DND-41 (cell line): ENCODE results near the gene DAB2.

Source experiments
- ATAC-seq: fragments of 200-7000 bp; cut with Tn5 transposase; 3 replicates; pipeline ENCODE4 v1.9.1; 2021; ENCODE audit warnings: low read depth; ENCODE audit not compliant: insufficient read depth
- DNase-seq: peaks from one replicate; pipeline ENCODE4 v3.0.0-alpha.2; 2020
- H2AFZ ChIP-seq: 2 replicates; pipeline ENCODE4 v1.6.0; 2012; ENCODE audit warnings: low read depth, low read length
- H3K27ac ChIP-seq: 2 replicates; pipeline ENCODE4 v1.5.1; 2012; ENCODE audit warnings: low read length, inconsistent platforms
- H3K27me3 ChIP-seq: fragments of 200-600 bp; sonication (generic); 2 replicates; pipeline ENCODE4 v1.6.0; 2012; ENCODE audit warnings: low read length, mild to moderate bottlenecking, inconsistent platforms; ENCODE audit not compliant: insufficient read depth, poor library complexity
- H3K36me3 ChIP-seq: 2 replicates; pipeline ENCODE4 v1.5.1; 2012; ENCODE audit warnings: low read length, inconsistent platforms; ENCODE audit not compliant: insufficient read depth
- H3K4me1 ChIP-seq: 2 replicates; pipeline ENCODE4 v1.5.1; 2012; ENCODE audit warnings: mild to moderate bottlenecking, low read length; ENCODE audit not compliant: insufficient read depth
- H3K4me2 ChIP-seq: 2 replicates; pipeline ENCODE4 v1.6.0; 2012; ENCODE audit warnings: mild to moderate bottlenecking, moderate library complexity, low read length, inconsistent platforms; ENCODE audit not compliant: insufficient read depth
- H3K4me3 ChIP-seq, 2 experiments: fragments of 200-600 bp in 1 of 2; shearing (Covaris generic) in 1 of 2; 2 replicates each; pipeline ENCODE4 v1.5.1; 2012 to 2016; ENCODE audit warnings: inconsistent platforms in 2 of 2, low read length in 2 of 2, mild to moderate bottlenecking in 2 of 2, low read depth in 1 of 2, moderate library complexity in 1 of 2
- H3K79me2 ChIP-seq: 2 replicates; pipeline ENCODE4 v1.6.0; 2012; ENCODE audit warnings: low read length, inconsistent platforms; ENCODE audit not compliant: insufficient read depth
- H3K9ac ChIP-seq: 2 replicates; pipeline ENCODE4 v1.6.0; 2012; ENCODE audit warnings: low read depth, mild to moderate bottlenecking, inconsistent platforms, low read length, moderate library complexity
- H3K9me3 ChIP-seq: 2 replicates; pipeline ENCODE4 v1.5.1; 2012; ENCODE audit warnings: low read length, moderate library complexity, mild to moderate bottlenecking, inconsistent platforms; ENCODE audit not compliant: insufficient read depth, severe bottlenecking
- H4K20me1 ChIP-seq: 2 replicates; pipeline ENCODE4 v1.6.0; 2012; ENCODE audit warnings: low read length; ENCODE audit not compliant: insufficient read depth
- CTCF ChIP-seq: IDR thresholded peaks from 2 replicates; pipeline ENCODE4 v1.5.1; 2012; ENCODE audit warnings: borderline replicate concordance, low read length, moderate library complexity, mild to moderate bottlenecking; ENCODE audit not compliant: poor library complexity, severe bottlenecking; ENCODE audit errors: extremely low read depth
- EZH2 ChIP-seq: IDR thresholded peaks from 3 replicates; pipeline ENCODE4 v1.6.1; 2012; ENCODE audit warnings: borderline replicate concordance, low read depth, mild to moderate bottlenecking, moderate library complexity, low read length, inconsistent platforms; ENCODE audit not compliant: severe bottlenecking

DAB2 gene

GRCh38 chr5:39412721-39413394, 11.9 kb downstream of the DAB2 start:
- Histone ChIP-seq H3K27ac (no peak overlapping the region), H3K9ac (no peak overlapping the region), H3K79me2 (no peaks in the 10 kb centered on the region), H2AFZ (no peak overlapping the region), H3K4me2 (no peak overlapping the region), H3K4me1 (no peaks in the 10 kb centered on the region), H3K4me3 (no peak overlapping the region), H4K20me1 (no peaks in the 10 kb centered on the region), H3K9me3 (no peaks in the 10 kb centered on the region), H3K27me3 (peaks cover 6% of the 10 kb centered on the region), H3K36me3 (no peaks in the 10 kb centered on the region)
- TF ChIP-seq EZH2 = no peak
- TF ChIP-seq CTCF = no peak
- DNase-seq = no peak
- no peak for ATAC-seq

GRCh38 chr5:39411985-39412384, 12.8 kb downstream of the DAB2 start:
- H3K27ac ChIP-seq = no peak overlapping the region
- ATAC-seq (no peak), DNase-seq (no peak)
- no peak overlapping the region for H3K4me3 ChIP-seq
- TF ChIP-seq EZH2 = no peak
- TF ChIP-seq CTCF = no peak
- H3K4me1 ChIP-seq = no peaks in the 10 kb centered on the region
- no peak overlapping the region for H3K9ac ChIP-seq
- no peak overlapping the region for H2AFZ ChIP-seq
- no peaks in the 10 kb centered on the region for H3K36me3 ChIP-seq
- H3K9me3 ChIP-seq = no peaks in the 10 kb centered on the region
- H3K79me2 ChIP-seq = no peaks in the 10 kb centered on the region
- H3K27me3 ChIP-seq = peaks cover 6% of the 10 kb centered on the region
- no peak overlapping the region for H3K4me2 ChIP-seq
- H4K20me1 ChIP-seq = no peaks in the 10 kb centered on the region

GRCh38 chr5:39411061-39411460, 13.7 kb downstream of the DAB2 start:
- no peak overlapping the region for H3K4me3 ChIP-seq
- H4K20me1 ChIP-seq = no peaks in the 10 kb centered on the region
- no peak overlapping the region for H2AFZ ChIP-seq
- ATAC-seq (no peak), DNase-seq (no peak)
- H3K36me3 ChIP-seq = no peaks in the 10 kb centered on the region
- TF ChIP-seq CTCF (no peak), EZH2 (no peak)
- H3K27me3 ChIP-seq = peaks cover 9% of the 10 kb centered on the region
- H3K4me1 ChIP-seq = no peaks in the 10 kb centered on the region
- no peaks in the 10 kb centered on the region for H3K79me2 ChIP-seq
- H3K9me3 ChIP-seq = no peaks in the 10 kb centered on the region
- no peak overlapping the region for H3K27ac ChIP-seq
- no peak overlapping the region for H3K9ac ChIP-seq
- no peak overlapping the region for H3K4me2 ChIP-seq

GRCh38 chr5:39409033-39409432, 15.7 kb downstream of the DAB2 start:
- no peak overlapping the region for H3K4me2 ChIP-seq
- H3K9me3 ChIP-seq = no peaks in the 10 kb centered on the region
- no peak overlapping the region for H3K4me3 ChIP-seq
- H3K27me3 ChIP-seq = peaks cover 11% of the 10 kb centered on the region
- no peak for DNase-seq
- no peaks in the 10 kb centered on the region for H3K36me3 ChIP-seq
- no peak for ATAC-seq
- no peaks in the 10 kb centered on the region for H4K20me1 ChIP-seq
- TF ChIP-seq EZH2 (no peak), CTCF (no peak)
- H2AFZ ChIP-seq = no peak overlapping the region
- H3K27ac ChIP-seq = no peak overlapping the region
- no peak overlapping the region for H3K9ac ChIP-seq
- H3K79me2 ChIP-seq = no peaks in the 10 kb centered on the region
- H3K4me1 ChIP-seq = no peaks in the 10 kb centered on the region
